Type B pancreatic cell (in vitro differentiated cells): ENCODE data around the gene RRH. TPM values are rescaled to one million over a fixed set of nuclear protein-coding genes. Genes with fewer than 3 reads are reported as not detected.
"Not testable (repeated sequence)": the region's sequence is repeated elsewhere in the genome, so short reads cannot be mapped to it uniquely, and the experiment has no call there.

ENCODE experiments used
- DNase-seq: peaks from one replicate; pipeline ENCODE4 v3.0.0; 2021; ENCODE audit warnings: mixed read lengths; ENCODE audit not compliant: unreplicated experiment; ENCODE audit errors: extremely low spot score
- H3K27ac Mint-ChIP-seq: 2 replicates; pipeline ENCODE4 v1.8.0; 2021; ENCODE audit warnings: mild to moderate bottlenecking, mixed read lengths
- H3K27me3 Mint-ChIP-seq: 2 replicates; pipeline ENCODE4 v1.8.0; 2021; ENCODE audit warnings: mixed read lengths
- H3K36me3 Mint-ChIP-seq: 2 replicates; pipeline ENCODE4 v1.8.0; 2021; ENCODE audit warnings: mixed read lengths
- H3K4me1 Mint-ChIP-seq: one replicate; pipeline ENCODE4 v1.8.0; 2021; ENCODE audit warnings: mixed read lengths; ENCODE audit not compliant: unreplicated experiment
- H3K4me3 Mint-ChIP-seq: 2 replicates; pipeline ENCODE4 v1.8.0; 2021; ENCODE audit warnings: mild to moderate bottlenecking, mixed read lengths
- H3K9me3 Mint-ChIP-seq: 2 replicates; pipeline ENCODE4 v1.8.0; 2021; ENCODE audit warnings: mixed read lengths
- total RNA-seq: library from RNA; stranded (reverse); gene quantifications from 2 replicates; pipeline ENCODE4 v1.2.1, GENCODE V29; 2021; ENCODE audit warnings: low replicate concordance
- TF ChIP-seq, protein P1 (sequence below): fragments of 200-600 bp; sonication (generic); conservative IDR thresholded peaks from 2 replicates; pipeline ENCODE4 v1.5.0; 2021; ENCODE audit warnings: antibody characterized with exemption, mild to moderate bottlenecking

Gene RRH
- total RNA-seq, 1 donor from 2014 or later: 0.41 TPM

DNA sequence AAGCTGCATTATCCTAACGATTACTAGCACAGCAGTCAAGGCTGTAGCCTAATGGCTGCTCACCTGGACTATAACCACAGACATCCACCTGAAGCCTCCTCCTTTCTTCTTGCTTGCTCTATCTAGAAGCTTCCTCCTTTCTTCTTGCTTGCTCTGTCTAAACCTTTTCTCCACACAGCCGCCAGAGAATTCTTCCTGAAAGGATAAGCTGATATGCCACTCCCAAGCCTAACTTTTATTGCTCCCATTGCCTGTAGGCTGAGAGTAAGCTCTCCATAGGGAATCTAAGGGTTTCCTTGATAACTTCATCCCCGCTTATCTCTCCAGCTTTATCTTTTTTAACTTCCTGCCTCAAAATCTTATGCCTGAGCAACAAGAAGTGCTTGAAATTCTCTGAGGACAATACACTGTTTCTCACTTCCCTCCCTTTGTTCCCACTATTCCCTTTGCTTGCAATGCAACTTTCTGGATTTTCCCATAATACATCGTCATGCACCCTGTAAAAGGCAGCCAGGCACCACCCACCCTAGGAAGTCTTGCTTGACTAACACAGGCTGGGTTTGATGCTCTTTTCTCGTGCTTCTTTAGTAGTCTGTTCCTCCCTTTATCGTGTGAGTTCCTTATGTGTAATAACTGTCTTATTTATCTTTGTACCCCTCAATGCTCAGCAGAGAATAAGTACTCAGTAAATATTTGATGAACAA is 18.8 kb downstream of the RRH start:
- Mint-ChIP-seq H3K27ac (no peak overlapping the region), H3K4me3 (no peak overlapping the region), H3K27me3 (no peaks in the 10 kb centered on the region), H3K9me3 (no peaks in the 10 kb centered on the region), H3K4me1 (no peaks in the 10 kb centered on the region), H3K36me3 (no peaks in the 10 kb centered on the region)
- TF ChIP-seq, protein P1, sequence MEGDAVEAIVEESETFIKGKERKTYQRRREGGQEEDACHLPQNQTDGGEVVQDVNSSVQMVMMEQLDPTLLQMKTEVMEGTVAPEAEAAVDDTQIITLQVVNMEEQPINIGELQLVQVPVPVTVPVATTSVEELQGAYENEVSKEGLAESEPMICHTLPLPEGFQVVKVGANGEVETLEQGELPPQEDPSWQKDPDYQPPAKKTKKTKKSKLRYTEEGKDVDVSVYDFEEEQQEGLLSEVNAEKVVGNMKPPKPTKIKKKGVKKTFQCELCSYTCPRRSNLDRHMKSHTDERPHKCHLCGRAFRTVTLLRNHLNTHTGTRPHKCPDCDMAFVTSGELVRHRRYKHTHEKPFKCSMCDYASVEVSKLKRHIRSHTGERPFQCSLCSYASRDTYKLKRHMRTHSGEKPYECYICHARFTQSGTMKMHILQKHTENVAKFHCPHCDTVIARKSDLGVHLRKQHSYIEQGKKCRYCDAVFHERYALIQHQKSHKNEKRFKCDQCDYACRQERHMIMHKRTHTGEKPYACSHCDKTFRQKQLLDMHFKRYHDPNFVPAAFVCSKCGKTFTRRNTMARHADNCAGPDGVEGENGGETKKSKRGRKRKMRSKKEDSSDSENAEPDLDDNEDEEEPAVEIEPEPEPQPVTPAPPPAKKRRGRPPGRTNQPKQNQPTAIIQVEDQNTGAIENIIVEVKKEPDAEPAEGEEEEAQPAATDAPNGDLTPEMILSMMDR: no peak
- DNase-seq: no peak

DNA sequence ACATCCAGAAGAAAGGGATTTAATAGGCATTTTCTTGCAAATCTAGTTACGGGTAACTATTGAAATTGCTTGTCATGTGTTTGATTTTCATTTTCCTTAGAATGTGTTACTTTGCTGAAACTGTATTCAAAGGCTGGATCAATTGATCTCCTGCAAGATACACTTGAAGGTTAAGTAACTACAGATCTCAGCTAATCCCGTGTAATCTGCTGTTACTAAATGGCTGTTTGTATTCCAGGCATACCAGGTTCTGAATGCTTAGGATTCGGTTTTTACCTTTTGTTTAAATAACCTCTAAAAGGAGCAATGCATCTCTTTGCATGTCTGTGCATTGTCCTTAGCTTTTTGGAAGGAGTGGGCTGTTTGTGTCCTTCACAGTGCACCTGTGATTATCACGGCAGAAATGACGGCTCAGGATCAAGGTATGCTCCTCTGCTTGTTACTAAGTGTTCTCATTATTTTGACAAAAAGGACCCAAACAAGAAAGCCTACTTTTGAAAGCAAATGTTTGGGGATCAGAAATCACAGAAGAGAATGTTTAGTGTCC is 20.2 kb downstream of the RRH start, which contains the start of gene LRIT3:
LRIT3 (plus strand) TSS at position 212 of the 547 bp plus-strand sequence; CDS start at position 307, 95 bp downstream.
- Mint-ChIP-seq H3K9me3 (no peaks in the 10 kb centered on the region), H3K4me1 (no peaks in the 10 kb centered on the region), H3K27ac (no peak within 1 kb of the TSS), H3K27me3 (no peaks in the 10 kb centered on the region), H3K4me3 (no peak within 1 kb of the TSS), H3K36me3 (peaks cover 4% of the 10 kb centered on the region)
- DNase-seq: no peak
- TF ChIP-seq, protein P1: no peak

DNA sequence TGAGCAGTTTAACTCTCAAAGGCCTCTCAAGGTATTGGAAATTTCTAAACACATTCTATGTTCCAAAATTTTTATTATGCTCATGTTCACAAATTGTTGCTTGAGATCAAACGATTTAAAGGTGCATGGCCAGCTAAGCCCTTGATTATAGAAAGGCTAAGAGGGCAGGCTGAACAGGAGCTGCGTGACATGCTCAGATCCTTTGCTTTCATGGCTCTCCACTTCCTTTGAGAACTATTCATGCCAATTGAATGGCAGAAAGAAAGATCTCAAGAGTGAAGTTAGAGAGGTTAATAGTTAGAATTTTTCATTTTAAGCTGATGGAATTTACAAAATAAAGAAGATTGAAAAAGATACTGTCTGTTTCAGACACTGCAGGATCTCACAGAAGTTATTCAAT is 20.7 kb downstream of the RRH start:
- Mint-ChIP-seq H3K4me1 (no peaks in the 10 kb centered on the region), H3K36me3 (peaks cover 4% of the 10 kb centered on the region), H3K4me3 (no peak overlapping the region), H3K27me3 (no peaks in the 10 kb centered on the region), H3K9me3 (no peaks in the 10 kb centered on the region), H3K27ac (no peak overlapping the region)
- DNase-seq: no peak
- TF ChIP-seq, protein P1: no peak

DNA sequence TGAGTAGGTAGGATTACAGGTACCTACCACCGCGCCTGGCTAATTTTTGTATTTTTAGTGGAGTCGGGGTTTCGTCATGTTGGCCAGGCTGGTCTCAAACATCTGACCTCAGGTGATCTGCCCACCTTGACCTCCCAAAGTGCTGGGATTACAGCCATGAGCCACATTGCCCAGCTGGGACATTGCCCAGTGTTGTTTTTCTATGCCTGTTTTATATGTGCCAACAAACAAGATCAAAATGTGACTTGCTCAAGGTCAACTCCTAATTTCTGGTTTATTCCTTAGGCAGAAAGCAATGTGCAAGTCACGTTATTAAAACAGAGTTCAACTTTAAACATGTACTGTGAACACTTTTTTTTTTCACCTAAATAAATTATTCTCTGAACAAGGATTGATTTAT is 22.8 kb downstream of the RRH start:
- Mint-ChIP-seq H3K36me3 (peaks cover 4% of the 10 kb centered on the region), H3K27ac (no peak overlapping the region), H3K27me3 (no peaks in the 10 kb centered on the region), H3K4me3 (no peak overlapping the region), H3K4me1 (no peaks in the 10 kb centered on the region), H3K9me3 (no peaks in the 10 kb centered on the region)
- TF ChIP-seq, protein P1: no peak
- DNase-seq: no peak

DNA sequence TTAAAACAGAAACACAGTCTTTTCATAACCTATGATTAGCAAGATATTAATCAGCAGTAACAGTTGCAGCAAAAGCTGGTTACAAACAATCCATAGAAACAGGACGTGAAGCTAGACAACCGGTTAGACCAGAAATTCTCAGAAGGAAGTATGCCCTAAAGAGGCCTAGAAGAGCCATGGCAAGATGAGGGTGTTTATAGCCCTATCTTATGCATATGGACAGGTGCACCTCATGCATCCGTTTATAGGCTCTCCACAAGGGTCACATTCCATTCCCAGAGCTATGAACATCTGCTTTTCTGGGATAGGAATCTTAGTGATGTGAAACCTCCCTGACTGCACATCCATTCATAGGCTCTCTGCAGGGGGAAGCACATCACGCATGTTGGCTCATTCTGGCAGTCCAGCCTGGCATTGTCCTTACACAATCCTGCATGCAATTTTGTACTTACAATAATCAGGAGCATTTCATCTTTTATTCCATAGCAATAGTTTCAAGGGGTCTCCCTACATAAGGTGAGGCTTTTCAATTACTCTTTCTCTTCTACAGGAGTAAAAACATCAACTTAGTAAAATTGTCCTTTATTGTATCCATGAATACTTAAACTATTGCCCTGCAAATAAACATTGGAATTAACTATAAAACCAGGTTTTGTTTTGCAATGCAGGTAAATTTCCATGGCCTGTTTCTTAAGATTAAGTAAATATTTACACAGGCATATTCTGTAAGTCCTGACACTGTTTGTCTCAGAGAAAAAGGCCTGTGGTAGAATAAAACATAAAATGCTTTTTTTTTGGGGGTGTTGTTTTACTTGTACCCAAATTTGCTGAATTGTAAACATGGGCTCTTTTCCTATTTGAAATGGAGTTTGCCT is 31.9 kb downstream of the RRH start:
- not testable (repeated sequence) for DNase-seq, H3K9me3 Mint-ChIP-seq, H3K36me3 Mint-ChIP-seq, H3K4me1 Mint-ChIP-seq, H3K27me3 Mint-ChIP-seq
- peak overlapping the region; percentile 70 for H3K27ac Mint-ChIP-seq
- peak overlapping the region; percentile 39 for H3K4me3 Mint-ChIP-seq

DNA sequence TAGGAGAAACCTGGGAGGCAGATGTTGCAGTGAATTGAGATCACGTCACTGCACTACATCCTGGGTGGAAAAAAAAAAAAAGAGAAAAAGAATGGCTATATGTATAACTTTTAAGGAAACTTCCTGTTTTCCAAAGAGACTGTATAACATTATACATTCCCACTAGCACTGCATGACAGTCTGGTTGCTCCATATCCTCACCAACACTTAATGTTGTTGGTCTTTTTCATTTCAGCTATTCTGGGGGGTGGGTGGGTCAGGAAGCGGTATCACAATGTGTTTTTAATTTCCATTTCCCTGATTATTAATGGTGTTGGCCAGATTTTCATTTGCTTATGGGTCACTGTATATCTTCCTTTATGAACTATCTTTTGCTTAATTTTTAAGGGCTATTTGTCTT is 33.5 kb downstream of the RRH start:
- H3K4me1 Mint-ChIP-seq: no peaks in the 10 kb centered on the region
- H3K4me3 Mint-ChIP-seq: no peak overlapping the region
- no peak for DNase-seq
- peaks cover 5% of the 10 kb centered on the region for H3K9me3 Mint-ChIP-seq
- no peaks in the 10 kb centered on the region for H3K36me3 Mint-ChIP-seq
- no peak overlapping the region for H3K27ac Mint-ChIP-seq
- no peaks in the 10 kb centered on the region for H3K27me3 Mint-ChIP-seq
- TF ChIP-seq, protein P1: no peak
